ENCODE data around the gene WDR74. TPM values are rescaled to one million over a fixed set of nuclear protein-coding genes. Genes with fewer than 3 reads are reported as not detected.
"Not testable (repeated sequence)": the region's sequence is repeated elsewhere in the genome, so short reads cannot be mapped to it uniquely, and the experiment has no call there.

WDR74 gene
- polyA plus RNA-seq, 1 donor = 42.1 TPM

GRCh38 chr11:62861564-62862192, 22.3 kb upstream of the WDR74 start:
- DNase-seq = not testable (repeated sequence)

- DNase-seq = no peak
These were observed 21.6 kb upstream of the WDR74 start for GRCh38 chr11:62860835-62861563.

- not testable (repeated sequence) for DNase-seq
These were observed 19.9 kb upstream of the WDR74 start for GRCh38 chr11:62859281-62859703.

GRCh38 chr11:62858201-62858600, 18.8 kb upstream of the WDR74 start:
- no peak for DNase-seq

GRCh38 chr11:62857541-62857982, 18.2 kb upstream of the WDR74 start:
- DNase-seq = no peak

DNA sequence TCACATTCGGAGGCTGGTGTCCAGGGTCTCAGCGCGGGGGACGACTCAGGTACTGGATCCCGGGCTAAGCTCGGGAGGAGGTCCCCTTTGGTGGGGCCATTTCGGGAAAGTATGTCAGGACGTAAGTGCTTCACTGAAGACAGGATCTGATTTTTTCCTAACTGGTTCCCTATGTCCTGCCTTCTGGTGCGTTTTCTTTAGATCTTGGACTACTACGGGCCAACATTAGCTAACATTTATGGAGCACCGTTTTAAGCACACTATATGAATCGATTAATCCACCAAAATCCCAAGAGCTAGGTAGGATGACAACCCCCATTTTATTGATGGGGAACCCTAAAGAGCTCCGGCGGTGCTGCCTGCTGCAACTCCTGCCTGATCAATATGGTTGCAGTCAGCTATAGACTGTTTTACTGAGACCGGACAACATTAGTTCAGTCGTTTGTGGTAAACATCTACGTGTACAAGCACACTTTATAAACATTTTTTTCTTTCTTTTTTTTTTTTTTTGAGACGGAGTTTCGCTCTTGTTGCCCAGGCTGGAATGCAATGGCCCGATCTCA, 17.0 kb upstream of the WDR74 start:
- DNase-seq = no peak

DNA sequence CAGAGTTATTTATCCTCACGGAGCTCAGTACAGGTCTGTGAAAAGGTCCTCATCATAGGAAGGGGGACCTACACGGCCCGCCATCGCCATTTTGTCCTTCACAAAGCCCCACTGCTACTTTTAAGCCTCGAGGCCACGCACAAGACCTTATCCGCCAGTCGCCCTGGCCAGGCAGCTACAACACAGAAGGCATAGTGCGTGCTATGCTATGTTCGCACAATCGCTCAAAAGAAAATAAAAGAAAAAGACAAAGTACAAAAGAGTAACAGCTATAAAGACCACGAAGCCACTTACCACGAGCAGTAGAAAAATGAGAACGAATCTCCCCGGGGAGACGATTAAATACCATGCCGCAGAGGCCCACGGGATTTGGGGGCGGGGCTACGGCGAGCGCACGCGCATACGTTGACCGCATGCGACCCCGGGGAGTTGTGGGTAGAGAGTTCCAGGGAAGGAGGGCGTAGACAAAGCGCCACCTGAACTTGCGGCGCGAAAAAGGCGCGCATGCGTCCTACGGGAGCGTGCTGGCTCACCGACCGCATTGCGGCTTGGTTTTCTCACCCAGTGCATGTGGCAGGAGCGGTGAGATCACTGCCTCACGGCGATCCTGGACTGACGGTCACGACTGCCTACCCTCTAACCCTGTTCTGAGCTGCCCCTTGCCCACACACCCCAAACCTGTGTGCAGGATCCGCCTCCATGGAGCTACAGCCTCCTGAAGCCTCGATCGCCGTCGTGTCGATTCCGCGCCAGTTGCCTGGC, 16.4 kb upstream of the WDR74 start:
- peak; percentile 97 for DNase-seq

DNA sequence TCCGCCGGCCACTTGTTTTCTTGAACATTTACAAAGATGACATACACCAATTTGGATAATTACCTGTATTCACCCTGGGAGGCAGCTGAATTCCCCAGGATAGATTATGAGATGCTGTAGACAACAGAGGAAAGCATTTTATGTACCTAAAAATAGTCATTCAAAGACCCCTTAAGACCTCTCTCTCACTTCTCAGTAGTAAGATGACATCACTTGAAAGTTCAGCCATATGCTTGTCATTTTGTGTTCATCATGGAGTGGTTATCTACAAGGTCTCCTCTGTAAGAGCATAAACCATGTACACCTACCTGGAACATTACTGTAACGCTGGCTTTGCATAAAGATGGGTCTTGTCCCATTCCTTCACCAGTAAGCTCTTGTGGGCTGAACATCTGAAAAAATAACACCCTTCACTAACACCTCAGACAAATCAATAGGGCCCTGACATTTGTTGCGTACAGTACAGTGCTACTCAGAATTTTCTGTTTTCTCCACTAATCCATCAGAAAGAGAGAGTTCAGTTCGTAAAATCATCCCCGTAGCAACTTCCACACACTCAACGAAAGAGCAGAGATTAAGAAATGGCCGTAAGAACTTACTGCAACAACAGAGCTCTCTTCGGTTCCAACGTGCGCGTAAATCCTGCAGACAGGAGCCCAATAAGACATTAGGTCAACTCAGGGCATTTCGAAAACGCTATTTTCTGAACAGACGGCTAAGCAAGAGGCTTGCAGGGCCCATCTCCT, 15.6 kb upstream of the WDR74 start:
- no peak for DNase-seq

DNA sequence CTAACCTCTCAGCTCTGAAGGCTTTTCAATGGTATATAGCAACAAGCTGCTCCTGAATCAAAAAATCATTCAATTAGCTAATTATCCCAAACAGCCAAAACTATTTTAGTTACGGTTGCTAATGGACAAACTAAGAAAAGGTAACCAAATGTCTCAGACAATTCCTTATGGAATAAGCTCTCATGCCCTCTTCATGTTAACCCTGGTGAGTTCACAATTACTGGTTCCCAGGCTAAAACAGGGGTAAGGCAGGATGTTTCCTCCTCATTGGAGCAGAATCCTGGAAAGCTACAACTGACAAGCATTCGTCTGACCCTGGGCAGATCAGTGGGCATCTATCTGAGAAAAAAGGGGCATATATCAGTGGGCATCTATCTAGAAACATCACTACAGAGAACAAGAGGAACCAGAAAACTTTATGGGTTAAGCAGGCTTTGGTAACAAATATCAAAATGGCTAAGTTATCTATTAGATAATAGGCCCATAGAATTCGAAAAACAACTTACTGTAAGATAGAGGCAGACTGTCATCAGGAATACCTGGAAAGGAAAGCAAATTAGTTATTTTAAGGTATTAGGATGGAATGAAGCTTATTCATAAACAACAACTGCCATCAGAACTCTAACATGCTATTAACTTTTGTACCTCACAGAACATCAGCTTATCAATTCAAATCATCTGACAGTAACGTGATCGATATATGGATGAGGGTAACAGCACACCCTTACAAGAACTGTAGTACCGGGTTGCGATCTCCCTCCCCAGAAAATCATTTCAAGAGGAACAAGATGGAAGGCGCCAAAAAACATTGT, 14.8 kb upstream of the WDR74 start:
- no peak for DNase-seq

DNA sequence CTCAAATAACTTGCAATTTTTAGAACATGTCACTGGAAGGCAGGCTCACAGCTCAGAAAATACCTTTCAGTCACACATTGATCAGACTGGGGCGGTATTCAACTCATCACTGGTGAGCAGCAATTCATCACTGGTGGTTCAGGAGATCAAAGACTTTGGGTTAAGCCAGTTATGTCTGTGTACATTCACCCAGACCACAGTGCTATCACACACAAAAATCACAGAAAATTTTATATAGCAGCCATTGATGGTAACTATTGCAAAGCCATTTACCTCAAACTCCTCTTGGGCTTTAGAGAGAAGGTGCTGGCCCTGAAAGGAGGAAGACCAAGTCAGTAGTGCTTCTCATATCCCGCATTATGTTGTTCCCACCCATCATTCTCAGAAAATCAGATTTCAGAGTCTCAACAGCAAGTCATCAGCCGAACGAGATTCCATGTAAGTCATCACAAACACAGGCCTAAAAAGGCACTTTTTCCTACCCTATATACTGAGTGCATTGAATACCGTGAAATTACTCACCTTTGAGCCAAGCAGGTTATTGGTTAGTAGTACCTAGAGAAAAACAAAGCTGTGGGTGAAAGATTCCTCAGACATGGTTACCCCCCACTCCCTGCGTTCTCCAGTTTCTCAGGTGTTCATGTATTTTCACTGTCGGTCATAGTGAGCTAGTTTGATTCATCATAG, 14.0 kb upstream of the WDR74 start:
- no peak for DNase-seq

DNA sequence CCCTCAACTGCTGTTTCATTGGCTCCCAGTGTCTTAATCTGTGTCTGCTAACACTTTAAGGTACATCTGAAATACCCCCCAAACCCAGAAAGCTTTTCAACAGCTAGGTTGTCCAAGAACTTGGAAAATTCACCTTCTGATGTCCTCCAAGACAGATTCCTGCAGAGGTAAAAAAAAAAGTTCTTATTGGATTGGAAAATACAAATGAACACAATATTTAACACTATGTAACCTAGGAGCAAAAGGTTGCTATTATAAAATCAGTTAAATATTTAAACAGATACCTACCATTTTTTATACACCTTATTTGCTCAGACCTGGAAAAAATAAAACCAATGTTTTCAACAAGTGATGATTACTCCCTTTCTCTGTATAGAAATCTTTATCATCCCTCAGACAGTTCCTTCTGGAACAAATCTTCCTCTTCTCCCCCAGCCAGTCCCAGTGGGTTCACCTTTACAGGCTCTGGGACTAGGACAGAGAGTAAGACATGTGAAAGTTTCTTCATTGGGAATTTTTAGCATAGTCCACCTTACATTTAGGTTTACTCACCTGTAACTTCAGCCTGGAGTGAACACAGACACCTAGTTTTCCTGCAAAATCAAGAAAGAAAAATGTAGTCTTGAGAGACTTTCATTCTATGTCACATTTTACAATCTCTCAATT, 13.3 kb upstream of the WDR74 start:
- DNase-seq = no peak

GRCh38 chr11:62851807-62852522, 12.6 kb upstream of the WDR74 start:
- no peak for DNase-seq

DNA sequence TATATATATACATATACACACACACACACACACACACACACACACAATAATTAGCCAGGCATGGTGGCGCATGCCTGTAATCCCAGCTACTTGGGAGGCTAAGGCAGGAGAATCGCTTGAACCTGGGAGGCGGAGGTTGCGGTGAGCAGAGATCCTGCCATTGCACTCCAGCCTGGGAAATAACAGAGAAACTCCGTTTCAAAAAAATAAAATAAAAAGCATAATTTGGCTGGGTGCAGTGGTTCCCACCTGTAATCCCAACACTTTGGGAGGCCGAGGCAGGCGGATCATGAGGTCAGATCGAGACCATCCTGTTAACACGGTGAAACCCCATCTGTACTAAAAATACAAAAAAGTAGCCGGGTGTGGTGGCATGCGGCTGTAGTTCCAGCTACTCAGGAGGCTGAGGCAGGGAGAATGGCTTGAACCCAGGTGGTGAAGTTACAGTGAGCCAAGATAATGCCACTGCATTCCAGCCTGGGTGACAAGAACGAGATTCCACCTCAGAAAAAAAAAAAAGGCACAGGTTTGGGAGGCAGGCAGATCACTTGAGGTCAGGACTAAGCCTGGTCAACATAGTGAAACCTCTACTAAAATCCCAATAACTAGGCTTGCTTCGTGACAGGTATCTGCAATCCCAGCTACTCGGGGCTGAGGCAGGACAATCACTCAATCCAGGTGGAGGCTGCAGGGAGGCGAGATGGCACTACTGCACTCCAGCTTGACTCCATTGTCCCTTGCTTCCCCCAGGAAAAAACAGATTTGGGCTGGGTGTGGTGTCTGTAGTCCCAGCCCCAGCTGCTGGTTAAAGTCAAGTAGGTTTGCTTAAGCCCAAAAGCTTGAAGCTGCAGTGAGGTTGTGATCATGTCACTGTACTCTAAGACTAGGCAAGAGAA, 11.8 kb upstream of the WDR74 start:
- no peak for DNase-seq

DNA sequence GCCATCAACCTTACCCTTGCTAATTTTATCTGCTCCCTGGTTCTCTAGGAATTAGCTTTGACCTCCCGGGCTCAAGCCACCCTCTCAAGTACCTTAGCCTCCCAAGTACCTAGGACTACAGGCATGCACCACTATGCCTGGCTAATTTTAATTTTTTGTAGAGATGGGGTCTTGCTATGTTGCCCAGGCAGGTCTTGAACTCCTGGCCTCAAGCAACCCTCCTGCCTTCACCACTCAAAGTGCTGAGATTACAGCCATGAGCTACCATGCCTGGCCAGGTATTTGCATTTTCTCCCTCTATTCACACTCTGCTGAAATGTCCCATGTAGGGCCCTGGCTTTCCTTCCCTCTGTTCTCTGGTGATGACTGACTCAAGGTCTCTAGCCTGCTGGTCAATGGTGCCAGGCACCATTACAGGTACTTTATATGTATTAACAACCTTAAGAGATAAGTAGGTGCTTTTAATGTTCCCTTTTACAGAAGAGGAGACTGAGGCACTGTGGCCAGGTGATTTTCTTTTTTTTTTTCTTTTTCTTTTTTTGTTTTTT, 8.5 kb upstream of the WDR74 start:
- no peak for DNase-seq

- no peak for DNase-seq
These were observed 6.8 kb upstream of the WDR74 start for GRCh38 chr11:62846177-62846576.

DNA sequence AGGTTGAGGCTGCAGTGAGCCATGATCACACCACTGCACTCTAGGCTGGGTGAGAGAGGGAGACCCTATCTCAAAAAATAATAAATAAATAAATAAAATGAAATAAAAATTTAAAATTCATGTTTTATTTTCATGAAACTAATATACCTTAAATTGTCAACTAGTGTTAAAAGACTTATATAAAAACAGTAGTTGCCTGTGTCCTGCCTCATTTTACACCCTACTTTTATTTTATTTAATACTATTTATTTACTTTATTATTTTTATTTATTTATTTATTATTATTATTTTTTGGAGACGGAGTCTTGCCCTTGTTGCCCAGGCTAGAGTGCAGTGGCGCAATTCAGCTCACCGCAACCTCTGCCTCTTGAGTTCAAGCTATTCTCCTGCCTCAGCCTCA, 4.8 kb upstream of the WDR74 start:
- no peak for DNase-seq

DNA sequence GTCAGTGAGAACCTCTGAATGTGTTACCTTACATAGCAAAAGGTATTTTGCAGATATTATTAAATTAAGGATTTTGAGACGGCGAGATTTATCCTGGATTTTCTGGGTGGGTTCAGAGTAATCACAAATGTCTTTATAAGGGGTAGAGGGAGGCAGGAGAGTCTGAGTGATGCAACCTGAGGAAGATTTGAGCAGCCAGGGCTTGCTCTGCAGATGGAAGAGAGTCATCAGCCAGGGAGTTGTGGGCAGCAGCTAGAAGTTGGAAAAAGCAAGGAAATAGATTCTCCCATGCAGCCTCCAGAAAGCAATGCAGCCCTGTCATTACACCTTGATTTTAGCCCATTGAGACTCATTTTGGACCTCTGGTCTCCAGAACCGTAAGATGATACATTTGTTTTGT, 4.1 kb upstream of the WDR74 start:
- DNase-seq = no peak

- DNase-seq = not testable (repeated sequence)
These were observed 3.5 kb upstream of the WDR74 start for GRCh38 chr11:62842891-62843290.
